A549 (cell line): ENCODE results near the gene KLKB1.

Experiments
- TF ChIP-seq, protein P1 (sequence below): fragments of >200 bp; sonication (Bioruptor Twin); formaldehyde crosslinking; IDR thresholded peaks from 3 replicates; pipeline ENCODE4 v1.5.1; 2016
- TF ChIP-seq, protein P2 (sequence below): fragments of 450-650 bp; IDR thresholded peaks from 2 replicates; pipeline ENCODE4 v1.6.1; 2014; ENCODE audit warnings: antibody characterized with exemption

DNA sequence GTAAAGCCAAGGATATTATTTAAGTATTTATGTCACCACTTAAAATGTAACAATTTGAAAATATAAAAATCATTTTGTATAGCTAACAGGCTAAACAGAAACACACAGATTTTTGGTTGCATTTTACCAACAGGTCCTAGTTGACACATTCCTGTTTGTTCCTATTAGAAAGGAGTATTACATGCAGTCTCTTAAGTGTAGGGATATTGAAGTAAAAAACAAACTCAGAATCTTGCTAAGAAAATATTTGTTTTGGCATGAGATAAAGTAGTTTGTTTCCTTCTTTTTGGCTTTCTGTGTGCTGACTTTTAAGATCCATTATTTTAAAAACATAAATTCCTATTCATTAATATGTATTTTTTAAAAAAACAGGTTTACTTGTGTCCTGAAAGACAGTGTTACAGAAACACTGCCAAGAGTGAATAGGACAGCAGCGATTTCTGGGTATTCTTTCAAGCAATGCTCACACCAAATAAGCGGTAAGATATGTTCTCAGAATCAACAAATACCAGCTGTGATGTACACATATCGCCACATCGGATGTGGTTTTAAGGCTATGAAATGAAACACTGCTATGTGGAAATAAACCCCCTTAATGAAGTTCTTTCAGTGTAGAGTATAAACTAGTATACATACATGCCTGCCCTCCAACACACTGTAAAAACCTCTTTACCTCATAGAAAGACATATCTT, 45.5 kb downstream of the KLKB1 start:
- TF ChIP-seq, protein P1, sequence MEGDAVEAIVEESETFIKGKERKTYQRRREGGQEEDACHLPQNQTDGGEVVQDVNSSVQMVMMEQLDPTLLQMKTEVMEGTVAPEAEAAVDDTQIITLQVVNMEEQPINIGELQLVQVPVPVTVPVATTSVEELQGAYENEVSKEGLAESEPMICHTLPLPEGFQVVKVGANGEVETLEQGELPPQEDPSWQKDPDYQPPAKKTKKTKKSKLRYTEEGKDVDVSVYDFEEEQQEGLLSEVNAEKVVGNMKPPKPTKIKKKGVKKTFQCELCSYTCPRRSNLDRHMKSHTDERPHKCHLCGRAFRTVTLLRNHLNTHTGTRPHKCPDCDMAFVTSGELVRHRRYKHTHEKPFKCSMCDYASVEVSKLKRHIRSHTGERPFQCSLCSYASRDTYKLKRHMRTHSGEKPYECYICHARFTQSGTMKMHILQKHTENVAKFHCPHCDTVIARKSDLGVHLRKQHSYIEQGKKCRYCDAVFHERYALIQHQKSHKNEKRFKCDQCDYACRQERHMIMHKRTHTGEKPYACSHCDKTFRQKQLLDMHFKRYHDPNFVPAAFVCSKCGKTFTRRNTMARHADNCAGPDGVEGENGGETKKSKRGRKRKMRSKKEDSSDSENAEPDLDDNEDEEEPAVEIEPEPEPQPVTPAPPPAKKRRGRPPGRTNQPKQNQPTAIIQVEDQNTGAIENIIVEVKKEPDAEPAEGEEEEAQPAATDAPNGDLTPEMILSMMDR = no peak
- TF ChIP-seq, protein P2, sequence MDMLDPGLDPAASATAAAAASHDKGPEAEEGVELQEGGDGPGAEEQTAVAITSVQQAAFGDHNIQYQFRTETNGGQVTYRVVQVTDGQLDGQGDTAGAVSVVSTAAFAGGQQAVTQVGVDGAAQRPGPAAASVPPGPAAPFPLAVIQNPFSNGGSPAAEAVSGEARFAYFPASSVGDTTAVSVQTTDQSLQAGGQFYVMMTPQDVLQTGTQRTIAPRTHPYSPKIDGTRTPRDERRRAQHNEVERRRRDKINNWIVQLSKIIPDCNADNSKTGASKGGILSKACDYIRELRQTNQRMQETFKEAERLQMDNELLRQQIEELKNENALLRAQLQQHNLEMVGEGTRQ = no peak
